C4-2B (cell line): ENCODE results near the gene KLK11.

Source experiments
- H3K27ac ChIP-seq: fragments of 450-650 bp; 2 replicates; pipeline ENCODE4 v1.5.1; 2017
- CTCF ChIP-seq: fragments of 450-650 bp; conservative IDR thresholded peaks from 2 replicates; pipeline ENCODE4 v1.5.1; 2017; ENCODE audit warnings: mild to moderate bottlenecking
- ZFX ChIP-seq: fragments of 450-650 bp; IDR thresholded peaks from 2 replicates; pipeline ENCODE4 v1.6.1; 2017

KLK11 gene

GRCh38 chr19:51064534-51065220, 38.3 kb upstream of the KLK11 start, which contains the start of gene KLK13:
Gene KLK13, minus strand, starts transcription at chr19:51065092. Its CDS starts 25 bp downstream, at chr19:51065067.
- H3K27ac ChIP-seq = peak within 1 kb of the TSS; percentile 30
- TF ChIP-seq ZFX = no peak
- TF ChIP-seq CTCF = no peak

- TF ChIP-seq ZFX (no peak), CTCF (no peak)
- H3K27ac ChIP-seq = no peak overlapping the region
Observed at GRCh38 chr19:51063664-51064063, 37.2 kb upstream of the KLK11 start.

- TF ChIP-seq CTCF = no peak
- TF ChIP-seq ZFX = no peak
- H3K27ac ChIP-seq = no peak overlapping the region
Observed at GRCh38 chr19:51060973-51061372, 34.6 kb upstream of the KLK11 start.

GRCh38 chr19:51060336-51060735, 33.9 kb upstream of the KLK11 start:
- TF ChIP-seq ZFX (no peak), CTCF (no peak)

GRCh38 chr19:51059715-51060114, 33.3 kb upstream of the KLK11 start:
- H3K27ac ChIP-seq = no peak overlapping the region
- TF ChIP-seq ZFX (no peak), CTCF (no peak)

More at GRCh38 chr19:51060336-51060735, 33.9 kb upstream of the KLK11 start:
- no peak overlapping the region for H3K27ac ChIP-seq

GRCh38 chr19:51055866-51056265, 29.4 kb upstream of the KLK11 start:
- TF ChIP-seq ZFX = no peak
- no peak for TF ChIP-seq CTCF
- H3K27ac ChIP-seq = no peak overlapping the region

- H3K27ac ChIP-seq = no peak overlapping the region
- no peak for TF ChIP-seq CTCF
- no peak for TF ChIP-seq ZFX
Observed at GRCh38 chr19:51047031-51047335, 20.6 kb upstream of the KLK11 start.
